Endothelial cell of umbilical vein (primary cell): ENCODE results near the gene FOXD4L1.
"Not testable (repeated sequence)": the region's sequence is repeated elsewhere in the genome, so short reads cannot be mapped to it uniquely, and the experiment has no call there.

Experiments
- EZH2 ChIP-seq: IDR thresholded peaks from 2 replicates; pipeline ENCODE4 v1.6.1; 2012; ENCODE audit warnings: borderline replicate concordance, low read depth, mild to moderate bottlenecking, moderate library complexity, low read length, inconsistent platforms; ENCODE audit not compliant: severe bottlenecking
- JUN ChIP-seq: IDR thresholded peaks from 2 replicates; pipeline ENCODE4 v1.6.1; 2011; ENCODE audit warnings: borderline replicate concordance, low read depth; ENCODE audit not compliant: insufficient read length, insufficient read depth
- POLR2A ChIP-seq: IDR thresholded peaks from 2 replicates; pipeline ENCODE4 v1.6.1; 2012; ENCODE audit warnings: low read depth, mild to moderate bottlenecking, control low read depth, low read length
- POLR2AphosphoS5 ChIP-seq: IDR thresholded peaks from 2 replicates; pipeline ENCODE4 v1.6.1; 2012; ENCODE audit warnings: low read depth, mild to moderate bottlenecking, control low read depth, low read length, moderate library complexity; ENCODE audit not compliant: insufficient read depth
- TF ChIP-seq, protein P1 (sequence below), 2 donors: IDR thresholded peaks; 1 replicate in 1 of 2; 2 replicates in 1 of 2; pipeline ENCODE4 v1.5.1; 2011; ENCODE audit warnings: low read length in 2 of 2, mild to moderate bottlenecking in 2 of 2, moderate library complexity in 2 of 2, control low read depth in 1 of 2, inconsistent platforms in 1 of 2, low read depth in 1 of 2; ENCODE audit not compliant: insufficient read depth in 1 of 2; ENCODE audit errors: extremely low read depth in 1 of 2

DNA sequence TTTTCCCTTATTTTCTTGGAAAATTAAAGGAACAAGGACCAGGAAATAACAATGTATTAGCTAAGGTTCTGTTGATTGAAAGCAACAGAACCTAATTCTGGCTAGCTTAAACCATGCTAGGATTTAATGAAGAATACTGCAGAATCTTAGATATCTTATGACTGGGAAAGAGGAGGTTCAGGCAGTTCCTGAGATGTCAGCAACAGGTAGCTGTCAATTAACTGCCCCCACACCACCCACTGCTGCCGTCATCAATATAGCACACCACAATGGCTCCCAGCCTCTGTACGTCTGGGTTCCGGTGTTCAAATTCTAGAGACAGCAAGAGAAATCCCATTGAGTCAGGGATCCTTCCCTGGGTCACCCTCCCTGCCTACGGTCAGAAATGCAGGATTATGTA lies 34.5 kb downstream of the FOXD4L1 start:
- TF ChIP-seq, protein P1, sequence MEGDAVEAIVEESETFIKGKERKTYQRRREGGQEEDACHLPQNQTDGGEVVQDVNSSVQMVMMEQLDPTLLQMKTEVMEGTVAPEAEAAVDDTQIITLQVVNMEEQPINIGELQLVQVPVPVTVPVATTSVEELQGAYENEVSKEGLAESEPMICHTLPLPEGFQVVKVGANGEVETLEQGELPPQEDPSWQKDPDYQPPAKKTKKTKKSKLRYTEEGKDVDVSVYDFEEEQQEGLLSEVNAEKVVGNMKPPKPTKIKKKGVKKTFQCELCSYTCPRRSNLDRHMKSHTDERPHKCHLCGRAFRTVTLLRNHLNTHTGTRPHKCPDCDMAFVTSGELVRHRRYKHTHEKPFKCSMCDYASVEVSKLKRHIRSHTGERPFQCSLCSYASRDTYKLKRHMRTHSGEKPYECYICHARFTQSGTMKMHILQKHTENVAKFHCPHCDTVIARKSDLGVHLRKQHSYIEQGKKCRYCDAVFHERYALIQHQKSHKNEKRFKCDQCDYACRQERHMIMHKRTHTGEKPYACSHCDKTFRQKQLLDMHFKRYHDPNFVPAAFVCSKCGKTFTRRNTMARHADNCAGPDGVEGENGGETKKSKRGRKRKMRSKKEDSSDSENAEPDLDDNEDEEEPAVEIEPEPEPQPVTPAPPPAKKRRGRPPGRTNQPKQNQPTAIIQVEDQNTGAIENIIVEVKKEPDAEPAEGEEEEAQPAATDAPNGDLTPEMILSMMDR (IDR thresholded peaks at IDR 0.05; ENCODE audit: extremely low read depth in 1 of 2, insufficient read depth in 1 of 2, low read depth in 1 of 2, low read length in 2 of 2), result not testable (repeated sequence)
- not testable (repeated sequence) for TF ChIP-seq JUN, EZH2, POLR2AphosphoS5, POLR2A
